Mesothelial cell of epicardium (in vitro differentiated cells): ENCODE measurements around the gene NEUROD4. TPM values are rescaled to one million over a fixed set of nuclear protein-coding genes. Genes with fewer than 3 reads are reported as not detected.

ENCODE experiments used
- DNase-seq, 2 experiments: peaks; one replicate each; pipeline ENCODE4 v3.0.0; 2021; ENCODE audit warnings: low spot score in 2 of 2; ENCODE audit not compliant: unreplicated experiment in 2 of 2
- H3K27ac Mint-ChIP-seq: 2 replicates; pipeline ENCODE4 v1.8.0; 2021; ENCODE audit warnings: mixed read lengths
- H3K27me3 Mint-ChIP-seq: 2 replicates; pipeline ENCODE4 v1.8.0; 2021; ENCODE audit warnings: low read depth, mixed read lengths
- H3K36me3 Mint-ChIP-seq: 2 replicates; pipeline ENCODE4 v1.8.0; 2021; ENCODE audit warnings: mixed read lengths
- H3K4me1 Mint-ChIP-seq: 2 replicates; pipeline ENCODE4 v1.8.0; 2021; ENCODE audit warnings: mixed read lengths
- H3K4me3 Mint-ChIP-seq: 2 replicates; pipeline ENCODE4 v1.8.0; 2021; ENCODE audit warnings: mild to moderate bottlenecking, moderate library complexity, mixed read lengths
- H3K9me3 Mint-ChIP-seq: 2 replicates; pipeline ENCODE4 v1.8.0; 2021; ENCODE audit warnings: mixed read lengths
- total RNA-seq: library from RNA; stranded (reverse); gene quantifications from 3 replicates; pipeline ENCODE4 v1.2.1, GENCODE V29; 2021
- TF ChIP-seq, protein P1 (sequence below): fragments of 200-600 bp; sonication (generic); IDR thresholded peaks from one replicate; pipeline ENCODE4 v1.5.0; 2021; ENCODE audit warnings: antibody characterized with exemption; ENCODE audit not compliant: unreplicated experiment

Gene NEUROD4, protein sequence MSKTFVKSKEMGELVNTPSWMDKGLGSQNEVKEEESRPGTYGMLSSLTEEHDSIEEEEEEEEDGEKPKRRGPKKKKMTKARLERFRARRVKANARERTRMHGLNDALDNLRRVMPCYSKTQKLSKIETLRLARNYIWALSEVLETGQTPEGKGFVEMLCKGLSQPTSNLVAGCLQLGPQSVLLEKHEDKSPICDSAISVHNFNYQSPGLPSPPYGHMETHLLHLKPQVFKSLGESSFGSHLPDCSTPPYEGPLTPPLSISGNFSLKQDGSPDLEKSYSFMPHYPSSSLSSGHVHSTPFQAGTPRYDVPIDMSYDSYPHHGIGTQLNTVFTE
- not detected in 3 replicates for total RNA-seq

DNA sequence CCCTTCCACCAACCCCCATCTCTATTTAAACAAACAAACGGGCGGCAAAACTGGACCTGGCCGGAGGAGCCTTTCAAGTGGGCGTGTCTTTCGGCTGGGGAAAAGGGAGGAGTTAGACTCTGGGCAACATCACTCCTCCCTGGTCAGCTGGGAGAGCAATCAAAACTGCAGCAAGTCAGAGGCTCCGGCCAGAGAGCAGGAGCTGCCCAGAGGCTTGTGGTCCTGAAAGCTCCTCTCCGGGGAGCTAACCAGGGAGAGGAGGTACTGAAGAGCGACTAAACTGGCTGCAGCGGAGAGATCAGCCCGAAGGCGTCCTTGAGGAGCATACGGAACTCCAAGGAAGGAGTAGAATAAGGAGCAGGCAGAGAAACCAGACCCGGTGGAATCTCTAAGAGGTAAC lies at the start of gene NEUROD4:
NEUROD4 (plus strand) TSS at position 191 of the 400 bp plus-strand sequence. CDS start 6,466 bp downstream, outside the sequence.
- Mint-ChIP-seq H3K27me3 (peaks cover 41% of the 10 kb centered on the region), H3K4me1 (no peaks in the 10 kb centered on the region), H3K36me3 (no peaks in the 10 kb centered on the region), H3K27ac (no peak within 1 kb of the TSS), H3K9me3 (no peaks in the 10 kb centered on the region), H3K4me3 (no peak within 1 kb of the TSS)
- TF ChIP-seq, protein P1, sequence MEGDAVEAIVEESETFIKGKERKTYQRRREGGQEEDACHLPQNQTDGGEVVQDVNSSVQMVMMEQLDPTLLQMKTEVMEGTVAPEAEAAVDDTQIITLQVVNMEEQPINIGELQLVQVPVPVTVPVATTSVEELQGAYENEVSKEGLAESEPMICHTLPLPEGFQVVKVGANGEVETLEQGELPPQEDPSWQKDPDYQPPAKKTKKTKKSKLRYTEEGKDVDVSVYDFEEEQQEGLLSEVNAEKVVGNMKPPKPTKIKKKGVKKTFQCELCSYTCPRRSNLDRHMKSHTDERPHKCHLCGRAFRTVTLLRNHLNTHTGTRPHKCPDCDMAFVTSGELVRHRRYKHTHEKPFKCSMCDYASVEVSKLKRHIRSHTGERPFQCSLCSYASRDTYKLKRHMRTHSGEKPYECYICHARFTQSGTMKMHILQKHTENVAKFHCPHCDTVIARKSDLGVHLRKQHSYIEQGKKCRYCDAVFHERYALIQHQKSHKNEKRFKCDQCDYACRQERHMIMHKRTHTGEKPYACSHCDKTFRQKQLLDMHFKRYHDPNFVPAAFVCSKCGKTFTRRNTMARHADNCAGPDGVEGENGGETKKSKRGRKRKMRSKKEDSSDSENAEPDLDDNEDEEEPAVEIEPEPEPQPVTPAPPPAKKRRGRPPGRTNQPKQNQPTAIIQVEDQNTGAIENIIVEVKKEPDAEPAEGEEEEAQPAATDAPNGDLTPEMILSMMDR = no peak
- DNase-seq = peak; percentile 33 to 74

DNA sequence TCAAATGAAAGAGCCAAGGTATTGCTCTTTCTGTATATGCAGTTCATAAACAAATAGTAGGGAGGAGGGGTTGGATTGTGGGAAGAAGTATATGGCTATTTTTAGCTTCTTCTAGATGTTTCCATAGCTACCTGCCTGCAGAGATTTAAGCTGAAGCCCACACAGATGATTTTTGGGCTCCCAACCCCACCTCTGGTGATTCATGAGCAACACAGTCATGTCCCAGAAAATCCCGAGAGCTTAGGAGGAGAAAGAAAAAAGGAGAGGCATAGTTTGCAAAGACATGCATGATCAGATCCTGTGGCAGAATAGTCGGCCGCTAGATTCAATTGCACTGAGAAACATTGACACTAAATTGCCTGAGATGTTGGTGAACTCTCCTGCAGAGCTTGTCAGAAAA lies 49.0 kb upstream of the NEUROD4 start:
- H3K27ac Mint-ChIP-seq = no peak overlapping the region
- H3K4me1 Mint-ChIP-seq = peaks cover 8% of the 10 kb centered on the region
- TF ChIP-seq, protein P1 = no peak
- no peaks in the 10 kb centered on the region for H3K9me3 Mint-ChIP-seq
- H3K36me3 Mint-ChIP-seq = no peaks in the 10 kb centered on the region
- H3K4me3 Mint-ChIP-seq = no peak overlapping the region
- peaks cover 19% of the 10 kb centered on the region for H3K27me3 Mint-ChIP-seq
- no peak for DNase-seq

DNA sequence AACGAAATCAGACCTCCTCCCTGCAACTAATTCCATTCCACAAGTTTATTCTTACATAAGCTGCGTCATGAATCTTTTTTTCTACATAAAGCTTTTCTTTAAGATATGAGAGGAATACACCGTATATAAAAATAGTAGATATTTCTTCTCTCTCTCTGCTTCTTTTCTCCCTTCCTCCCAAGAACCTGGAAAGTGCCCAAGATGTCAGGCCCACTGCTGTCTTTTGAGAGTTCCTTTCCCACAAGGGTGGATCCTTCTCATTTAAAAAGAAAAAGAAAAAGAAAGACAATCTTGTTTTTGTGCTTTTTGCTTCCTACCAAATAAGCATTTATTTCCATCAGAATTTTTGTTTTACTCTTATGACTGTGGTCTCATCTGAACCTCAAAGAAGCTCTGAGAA lies 46.2 kb upstream of the NEUROD4 start:
- H3K4me1 Mint-ChIP-seq = no peaks in the 10 kb centered on the region
- H3K4me3 Mint-ChIP-seq = no peak overlapping the region
- DNase-seq = no peak
- no peak overlapping the region for H3K27ac Mint-ChIP-seq
- H3K27me3 Mint-ChIP-seq = peaks cover 10% of the 10 kb centered on the region
- H3K36me3 Mint-ChIP-seq = no peaks in the 10 kb centered on the region
- TF ChIP-seq, protein P1 = no peak
- H3K9me3 Mint-ChIP-seq = no peaks in the 10 kb centered on the region

DNA sequence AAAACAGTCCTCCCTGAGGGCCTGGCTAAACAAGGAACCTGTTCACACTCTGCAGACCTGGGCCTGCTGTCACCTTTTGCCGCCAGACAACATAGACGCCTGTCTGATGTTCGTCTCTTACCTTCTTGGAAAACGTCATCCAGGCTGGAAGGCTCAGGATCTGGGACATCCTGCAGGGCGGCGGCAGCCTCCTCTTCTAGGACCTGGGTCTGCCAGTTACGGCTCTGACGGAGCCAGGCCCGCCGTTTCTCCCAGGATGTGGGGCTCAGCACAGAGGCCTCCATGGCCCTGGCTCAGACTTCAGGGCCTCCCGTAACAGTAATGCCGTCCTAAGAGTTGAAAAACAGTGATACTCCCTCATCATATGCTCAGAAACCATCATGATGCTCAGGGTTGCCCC lies 45.5 kb upstream of the NEUROD4 start:
- H3K36me3 Mint-ChIP-seq = no peaks in the 10 kb centered on the region

DNA sequence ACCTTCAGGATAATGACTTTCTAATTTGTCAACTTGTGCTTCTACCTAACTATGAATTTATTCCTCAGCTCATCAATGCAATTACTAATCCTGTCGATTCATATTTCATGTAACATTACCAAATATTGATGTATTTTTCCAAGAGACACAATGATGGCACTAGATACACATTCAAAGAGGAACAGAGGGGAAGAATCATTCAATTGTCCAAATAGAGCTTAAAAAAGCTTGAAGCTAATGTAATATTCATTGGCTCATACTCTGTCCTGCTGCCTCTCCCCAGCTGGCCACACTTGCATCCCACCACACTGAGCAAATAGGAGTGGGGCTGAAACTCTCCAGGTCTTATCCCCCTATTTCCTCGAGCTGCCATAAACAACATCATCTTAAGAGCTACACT lies 44.5 kb upstream of the NEUROD4 start:
- Mint-ChIP-seq H3K4me1 (no peaks in the 10 kb centered on the region), H3K27me3 (peaks cover 12% of the 10 kb centered on the region), H3K4me3 (no peak overlapping the region), H3K9me3 (no peaks in the 10 kb centered on the region), H3K27ac (no peak overlapping the region), H3K36me3 (no peaks in the 10 kb centered on the region)
- DNase-seq = no peak
- TF ChIP-seq, protein P1 = no peak

More for the DNA sequence above, 45.5 kb upstream of the NEUROD4 start:
- Mint-ChIP-seq H3K27ac (no peak overlapping the region), H3K9me3 (no peaks in the 10 kb centered on the region), H3K4me1 (no peaks in the 10 kb centered on the region), H3K27me3 (peaks cover 12% of the 10 kb centered on the region), H3K4me3 (no peak overlapping the region)
- TF ChIP-seq, protein P1 = no peak
- DNase-seq = no peak
